ENCODE data around the gene MAP7. TPM values are rescaled to one million over a fixed set of nuclear protein-coding genes. Genes with fewer than 3 reads are reported as not detected.

Gene MAP7
- polyA plus RNA-seq, 2 of the 4 experiments (the other 2 are of a cell fraction) = 60.6 to 64.5 TPM

DNA sequence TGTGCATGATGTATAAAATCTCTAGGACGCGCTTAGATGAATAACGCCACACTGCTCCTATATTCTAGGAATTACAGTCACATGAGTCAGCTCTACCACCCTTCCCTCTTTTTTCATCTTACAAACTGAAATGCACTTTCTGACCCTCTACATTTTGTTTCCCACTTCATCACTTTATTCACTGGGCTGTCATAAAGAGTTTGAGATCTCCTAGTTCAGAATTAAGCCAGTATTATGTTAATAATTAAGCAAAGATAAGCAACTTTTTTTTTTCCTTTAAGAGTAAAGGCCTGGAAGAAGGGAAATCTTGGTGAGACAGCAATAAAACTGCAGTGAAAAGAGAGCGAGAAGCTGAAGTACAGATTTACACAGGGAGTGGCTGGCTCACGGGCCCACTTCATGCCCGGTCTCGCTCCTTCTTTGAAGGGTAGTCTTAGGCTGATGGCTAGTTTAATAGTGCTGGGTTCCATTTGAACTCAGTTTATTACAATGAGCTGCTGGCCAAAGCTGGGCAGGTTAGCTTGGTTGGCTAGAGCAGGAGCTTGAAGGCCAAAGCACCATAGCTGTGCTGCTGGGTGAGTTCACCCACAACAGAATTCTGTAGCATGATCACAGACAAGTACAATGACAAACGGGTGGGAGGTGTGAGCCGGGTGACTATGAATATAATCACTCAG is 110.6 kb downstream of the MAP7 start:
- FAIRE-seq (peak; percentile 93), ATAC-seq (peak; percentile 75 to 80), DNase-seq (ENCODE audit: low read depth in 1 of 2, low spot score in 1 of 2) (peak in 1 of 2 experiments; percentile 78)
- TF ChIP-seq, protein P1, sequence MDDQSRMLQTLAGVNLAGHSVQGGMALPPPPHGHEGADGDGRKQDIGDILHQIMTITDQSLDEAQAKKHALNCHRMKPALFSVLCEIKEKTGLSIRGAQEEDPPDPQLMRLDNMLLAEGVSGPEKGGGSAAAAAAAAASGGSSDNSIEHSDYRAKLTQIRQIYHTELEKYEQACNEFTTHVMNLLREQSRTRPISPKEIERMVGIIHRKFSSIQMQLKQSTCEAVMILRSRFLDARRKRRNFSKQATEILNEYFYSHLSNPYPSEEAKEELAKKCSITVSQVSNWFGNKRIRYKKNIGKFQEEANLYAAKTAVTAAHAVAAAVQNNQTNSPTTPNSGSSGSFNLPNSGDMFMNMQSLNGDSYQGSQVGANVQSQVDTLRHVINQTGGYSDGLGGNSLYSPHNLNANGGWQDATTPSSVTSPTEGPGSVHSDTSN (IDR thresholded peaks at IDR 0.05) = no peak
- no peak for TF ChIP-seq FOSB (CRISPR knock-in tag; IDR thresholded peaks at IDR 0.05)
- peak; percentile 53; the same call in 1 of the 2 replicates for TF ChIP-seq JUNB (IDR thresholded peaks at IDR 0.05)
- TF ChIP-seq GATA3 (IDR thresholded peaks at IDR 0.05; ENCODE audit: borderline replicate concordance) = peak; percentile 61; the same call in 1 of the 2 replicates
- 0 out of 2 replicates have a peak, but pooled peaks have one; percentile 2 for TF ChIP-seq NFE2L2 (conservative IDR thresholded peaks at IDR 0.05; ENCODE audit: low read length)
- TF ChIP-seq JUN (IDR thresholded peaks at IDR 0.05) = peak; percentile 37 to 42; a peak in 2 of 5 replicates
- peak; percentile 71 for TF ChIP-seq MAFK (IDR thresholded peaks at IDR 0.05; ENCODE audit: partially characterized antibody)
- no peak for TF ChIP-seq RCOR1 (IDR thresholded peaks at IDR 0.05; ENCODE audit: low read depth, low read length)
- no peak for TF ChIP-seq FOXS1 (CRISPR knock-in tag; IDR thresholded peaks at IDR 0.05)
- peak in 1 of 2 experiments; percentile 34; a peak in 1 of 5 replicates for TF ChIP-seq EP300 (IDR thresholded peaks at IDR 0.05)
- TF ChIP-seq ATOH8 (CRISPR knock-in tag; IDR thresholded peaks at IDR 0.05; ENCODE audit: low read depth) = no peak
- TF ChIP-seq POLR2AphosphoS2 (conservative IDR thresholded peaks at IDR 0.05; ENCODE audit: low read length) = no peak
- TF ChIP-seq FOSL2 (IDR thresholded peaks at IDR 0.05) = 0 out of 2 replicates have a peak, but pooled peaks have one; percentile 17
- TF ChIP-seq FOSL2 (CRISPR knock-in tag; IDR thresholded peaks at IDR 0.05) = peak; percentile 79
- CTCF ChIA-PET = interaction anchor here (1.4 to 1.9 kb wide), 2 partner anchors 11 to 111 kb away, joined by 3 to 7 read pairs; partner anchors contain the start of gene MAP7
- Histone ChIP-seq H3K4me3 (0 out of 3 replicates have a peak overlapping the region, but pooled peaks have one; percentile 10), H3K4me2 (peak overlapping the region; percentile 82), H3K4me1 (peaks cover 97% of the 10 kb centered on the region), H3K9me3 (no peaks in the 10 kb centered on the region), H3K27ac (peak overlapping the region; percentile 96 to 99)
- POLR2A ChIA-PET = no interaction called here
- 1% methylated on average over 9 of the region's 9 CpGs for WGBS (ENCODE audit: missing lambda C conversion rate)

DNA sequence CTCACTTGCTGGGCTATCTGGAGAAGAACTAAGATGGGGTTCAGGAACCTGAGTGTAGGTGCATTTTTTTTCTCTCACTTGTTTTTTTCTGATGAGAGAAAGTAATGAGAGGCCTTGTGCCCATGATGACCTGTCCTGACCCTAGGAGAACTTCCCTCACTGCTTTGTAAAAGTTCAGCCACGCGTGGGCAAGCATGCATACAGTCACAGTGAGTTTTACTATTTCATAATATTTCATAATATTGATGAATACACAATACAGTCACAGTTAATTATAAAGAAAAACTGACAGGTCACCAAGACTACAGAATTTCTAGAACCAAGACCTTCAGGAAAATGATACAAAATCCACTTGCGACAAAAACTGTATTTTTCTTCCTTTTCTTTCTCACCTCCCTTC is 111.8 kb downstream of the MAP7 start:
- H3K27ac ChIP-seq = peak overlapping the region; percentile 96 to 99
- POLR2A ChIA-PET = no interaction called here
- TF ChIP-seq, protein P1 (IDR thresholded peaks at IDR 0.05) = no peak
- TF ChIP-seq MAX (IDR thresholded peaks at IDR 0.05) (no peak), MYC (IDR thresholded peaks at IDR 0.05; ENCODE audit: borderline replicate concordance, low read length) (no peak), CBX2 (IDR thresholded peaks at IDR 0.05; ENCODE audit: borderline replicate concordance, low read depth) (no peak), HMGXB4 (CRISPR knock-in tag; IDR thresholded peaks at IDR 0.05; ENCODE audit: borderline replicate concordance) (no peak), HOXB5 (CRISPR knock-in tag; IDR thresholded peaks at IDR 0.05) (no peak), RNF2 (IDR thresholded peaks at IDR 0.05; ENCODE audit: borderline replicate concordance, low read depth) (no peak)
- TF ChIP-seq, protein P2, sequence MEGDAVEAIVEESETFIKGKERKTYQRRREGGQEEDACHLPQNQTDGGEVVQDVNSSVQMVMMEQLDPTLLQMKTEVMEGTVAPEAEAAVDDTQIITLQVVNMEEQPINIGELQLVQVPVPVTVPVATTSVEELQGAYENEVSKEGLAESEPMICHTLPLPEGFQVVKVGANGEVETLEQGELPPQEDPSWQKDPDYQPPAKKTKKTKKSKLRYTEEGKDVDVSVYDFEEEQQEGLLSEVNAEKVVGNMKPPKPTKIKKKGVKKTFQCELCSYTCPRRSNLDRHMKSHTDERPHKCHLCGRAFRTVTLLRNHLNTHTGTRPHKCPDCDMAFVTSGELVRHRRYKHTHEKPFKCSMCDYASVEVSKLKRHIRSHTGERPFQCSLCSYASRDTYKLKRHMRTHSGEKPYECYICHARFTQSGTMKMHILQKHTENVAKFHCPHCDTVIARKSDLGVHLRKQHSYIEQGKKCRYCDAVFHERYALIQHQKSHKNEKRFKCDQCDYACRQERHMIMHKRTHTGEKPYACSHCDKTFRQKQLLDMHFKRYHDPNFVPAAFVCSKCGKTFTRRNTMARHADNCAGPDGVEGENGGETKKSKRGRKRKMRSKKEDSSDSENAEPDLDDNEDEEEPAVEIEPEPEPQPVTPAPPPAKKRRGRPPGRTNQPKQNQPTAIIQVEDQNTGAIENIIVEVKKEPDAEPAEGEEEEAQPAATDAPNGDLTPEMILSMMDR (IDR thresholded peaks at IDR 0.05) = no peak
- ATAC-seq (no peak), FAIRE-seq (no peak), DNase-seq (ENCODE audit: low read depth in 1 of 2, low spot score in 1 of 2) (no peak)
- no peaks in the 10 kb centered on the region for H3K9me3 ChIP-seq
- 56% methylated on average over 3 of the region's 3 CpGs for WGBS (ENCODE audit: missing lambda C conversion rate)
- CTCF ChIA-PET = interaction anchor here (0.6 to 2.3 kb wide), 3 partner anchors 9 to 112 kb away, joined by 3 to 8 read pairs (median 3); partner anchors contain the start of gene MAP7
- H3K4me1 ChIP-seq = peaks cover 97% of the 10 kb centered on the region
- H3K4me3 ChIP-seq = no peak overlapping the region
- peak overlapping the region; percentile 82 for H3K4me2 ChIP-seq
